Measurements from ENCODE around the gene COMT. TPM values are rescaled to one million over a fixed set of nuclear protein-coding genes. Genes with fewer than 3 reads are reported as not detected.
"Not testable (repeated sequence)": the region's sequence is repeated elsewhere in the genome, so short reads cannot be mapped to it uniquely, and the experiment has no call there.

COMT gene
- total RNA-seq, 1 experiment from 2014 or later = 196 TPM

- POLR2A ChIA-PET = no interaction called here
- Mint-ChIP-seq H3K36me3 (ENCODE audit: insufficient read depth, unreplicated experiment) (peaks cover 6% of the 10 kb centered on the region), H3K27ac (ENCODE audit: low read depth, unreplicated experiment) (no peak overlapping the region), H3K27me3 (ENCODE audit: insufficient read depth, unreplicated experiment) (no peaks in the 10 kb centered on the region), H3K4me1 (ENCODE audit: insufficient read depth, unreplicated experiment) (peaks cover 4% of the 10 kb centered on the region), H3K4me3 (ENCODE audit: unreplicated experiment) (no peak overlapping the region), H3K9me3 (ENCODE audit: unreplicated experiment) (no peaks in the 10 kb centered on the region)
- DNase-seq (ENCODE audit: unreplicated experiment) = no peak
- CTCF ChIA-PET = interaction anchor here (1.8 to 2.7 kb wide), 2 partner anchors 149 to 174 kb away, joined by 7 to 18 read pairs; no protein-coding TSS in a partner anchor
- no TSS peak for BruUV-seq (replicated peaks)
- intact Hi-C loops (cut with micrococcal nuclease) = no loop called here
- no peak for TF ChIP-seq CTCF (IDR thresholded peaks at IDR 0.05; ENCODE audit: unreplicated experiment)
Measured at GRCh38 chr22:19904935-19905334, 36.6 kb upstream of the COMT start.

- no peaks in the 10 kb centered on the region for H3K9me3 Mint-ChIP-seq (ENCODE audit: unreplicated experiment)
- DNase-seq (ENCODE audit: unreplicated experiment) = no peak
- CTCF ChIA-PET = interaction anchor here (1.8 to 2.7 kb wide), 2 partner anchors 149 to 175 kb away, joined by 7 to 18 read pairs; no protein-coding TSS in a partner anchor
- no peak for TF ChIP-seq CTCF (IDR thresholded peaks at IDR 0.05; ENCODE audit: unreplicated experiment)
- intact Hi-C loops (cut with micrococcal nuclease) = no loop called here
- POLR2A ChIA-PET = interaction anchor here (0.7 kb wide), 1 partner anchor 998 kb away, joined by 3 read pairs; no protein-coding TSS in a partner anchor
- H3K4me3 Mint-ChIP-seq (ENCODE audit: unreplicated experiment) = no peak overlapping the region
- H3K27me3 Mint-ChIP-seq (ENCODE audit: insufficient read depth, unreplicated experiment) = no peaks in the 10 kb centered on the region
- H3K27ac Mint-ChIP-seq (ENCODE audit: low read depth, unreplicated experiment) = no peak overlapping the region
- no TSS peak for BruUV-seq (replicated peaks)
- H3K36me3 Mint-ChIP-seq (ENCODE audit: insufficient read depth, unreplicated experiment) = peaks cover 6% of the 10 kb centered on the region
- H3K4me1 Mint-ChIP-seq (ENCODE audit: insufficient read depth, unreplicated experiment) = peaks cover 6% of the 10 kb centered on the region
Measured at GRCh38 chr22:19905347-19906276, 36.0 kb upstream of the COMT start.

- H3K36me3 Mint-ChIP-seq (ENCODE audit: insufficient read depth, unreplicated experiment); H3K9me3 Mint-ChIP-seq (ENCODE audit: unreplicated experiment); POLR2A ChIA-PET; H3K27me3 Mint-ChIP-seq (ENCODE audit: insufficient read depth, unreplicated experiment); DNase-seq (ENCODE audit: unreplicated experiment); intact Hi-C loops (cut with micrococcal nuclease); BruUV-seq (replicated peaks); H3K27ac Mint-ChIP-seq (ENCODE audit: low read depth, unreplicated experiment); H3K4me1 Mint-ChIP-seq (ENCODE audit: insufficient read depth, unreplicated experiment); H3K4me3 Mint-ChIP-seq (ENCODE audit: unreplicated experiment): not testable (repeated sequence)
- CTCF ChIA-PET = interaction anchor here (0.7 to 2.7 kb wide), 2 partner anchors 151 to 176 kb away, joined by 3 to 18 read pairs; no protein-coding TSS in a partner anchor
Measured at GRCh38 chr22:19906864-19907263, 34.7 kb upstream of the COMT start.

- POLR2A ChIA-PET; H3K27ac Mint-ChIP-seq (ENCODE audit: low read depth, unreplicated experiment); H3K4me1 Mint-ChIP-seq (ENCODE audit: insufficient read depth, unreplicated experiment); H3K9me3 Mint-ChIP-seq (ENCODE audit: unreplicated experiment); H3K36me3 Mint-ChIP-seq (ENCODE audit: insufficient read depth, unreplicated experiment); H3K27me3 Mint-ChIP-seq (ENCODE audit: insufficient read depth, unreplicated experiment); H3K4me3 Mint-ChIP-seq (ENCODE audit: unreplicated experiment); DNase-seq (ENCODE audit: unreplicated experiment); intact Hi-C loops (cut with micrococcal nuclease); BruUV-seq (replicated peaks): not testable (repeated sequence)
- CTCF ChIA-PET = interaction anchor here (1.0 to 1.4 kb wide), 2 partner anchors 151 to 178 kb away, joined by 3 to 6 read pairs; no protein-coding TSS in a partner anchor
Measured at GRCh38 chr22:19907902-19908301, 33.7 kb upstream of the COMT start.

Data from MCF 10A (cell line).